Mesendoderm (in vitro differentiated cells): ENCODE measurements around the gene TPST2.

Source experiments
- DNase-seq: peaks from one replicate; pipeline ENCODE4 v3.0.0; 2013
- H2AK5ac ChIP-seq: 2 replicates; pipeline ENCODE4 v1.6.1; 2013; ENCODE audit warnings: low read length, inconsistent platforms
- H2BK120ac ChIP-seq: 2 replicates; pipeline ENCODE4 v1.6.1; 2013; ENCODE audit warnings: low read depth, mild to moderate bottlenecking, low read length, moderate library complexity, mixed read lengths
- H2BK15ac ChIP-seq: replicated peaks from 2 replicates; pipeline ENCODE4 v1.6.1; 2013; ENCODE audit warnings: low read depth, mild to moderate bottlenecking, moderate library complexity
- H2BK5ac ChIP-seq: 2 replicates; pipeline ENCODE4 v1.6.1; 2013; ENCODE audit warnings: low read length, inconsistent platforms
- H3K18ac ChIP-seq: 2 replicates; pipeline ENCODE4 v1.6.1; 2013; ENCODE audit warnings: mild to moderate bottlenecking, low read length, mixed read lengths
- H3K23ac ChIP-seq: one replicate; pipeline ENCODE4 v1.6.1; 2013; ENCODE audit warnings: low read length
- H3K27ac ChIP-seq: 2 replicates; pipeline ENCODE4 v1.5.1; 2013; ENCODE audit warnings: low read depth, mild to moderate bottlenecking, inconsistent platforms, low read length, moderate library complexity
- H3K27me3 ChIP-seq: 2 replicates; pipeline ENCODE4 v1.6.1; 2013; ENCODE audit warnings: low read length, control low read depth, mild to moderate bottlenecking, inconsistent platforms; ENCODE audit not compliant: insufficient read depth, poor library complexity
- H3K36me3 ChIP-seq: 2 replicates; pipeline ENCODE4 v1.6.1; 2013; ENCODE audit warnings: low read length, inconsistent platforms; ENCODE audit not compliant: control insufficient read depth, insufficient read depth
- H3K4ac ChIP-seq: one replicate; pipeline ENCODE4 v1.6.1; 2013; ENCODE audit warnings: low read depth, mild to moderate bottlenecking, low read length, moderate library complexity
- H3K4me1 ChIP-seq: 2 replicates; pipeline ENCODE4 v1.6.1; 2013; ENCODE audit warnings: low read depth, low read length, inconsistent platforms; ENCODE audit not compliant: control insufficient read depth
- H3K4me2 ChIP-seq: 2 replicates; pipeline ENCODE4 v1.6.1; 2013; ENCODE audit warnings: low read length
- H3K4me3 ChIP-seq: 2 replicates; pipeline ENCODE4 v1.5.1; 2013; ENCODE audit warnings: mild to moderate bottlenecking, low read length
- H3K56ac ChIP-seq: one replicate; pipeline ENCODE4 v1.6.1; 2013; ENCODE audit warnings: low read length
- H3K79me1 ChIP-seq: 2 replicates; pipeline ENCODE4 v1.6.1; 2013; ENCODE audit warnings: low read length, inconsistent platforms
- H3K79me2 ChIP-seq: 2 replicates; pipeline ENCODE4 v1.6.1; 2013; ENCODE audit warnings: mild to moderate bottlenecking, low read length; ENCODE audit not compliant: control insufficient read depth, insufficient read depth
- H3K9ac ChIP-seq: 2 replicates; pipeline ENCODE4 v1.6.1; 2013; ENCODE audit warnings: low read length, inconsistent platforms
- H4K5ac ChIP-seq: one replicate; pipeline ENCODE4 v1.6.1; 2013; ENCODE audit warnings: low read length
- H4K8ac ChIP-seq: one replicate; pipeline ENCODE4 v1.6.1; 2013; ENCODE audit warnings: low read depth, mild to moderate bottlenecking, control low read depth, low read length, moderate library complexity
- whole genome bisulfite sequencing: extraction: QIAGEN DNeasy Blood & Tissue Kit; methylation state at CpG from one replicate; pipeline ENCODE4 v1.1.7; 2013; ENCODE audit warnings: low lambda C conversion rate, missing lambda C conversion rate; ENCODE audit not compliant: insufficient coverage; ENCODE audit errors: extremely low coverage; 5-methylcytosine and 5-hydroxymethylcytosine counted together

TPST2 gene

GRCh38 chr22:26558248-26558895 is 31.6 kb downstream of the TPST2 start:
- H2BK120ac ChIP-seq: no peak overlapping the region
- peaks cover 78% of the 10 kb centered on the region for H3K79me2 ChIP-seq
- no peak overlapping the region for H2AK5ac ChIP-seq
- no peaks in the 10 kb centered on the region for H3K27me3 ChIP-seq
- peaks cover 9% of the 10 kb centered on the region for H3K4me1 ChIP-seq
- no peak overlapping the region for H3K4me2 ChIP-seq
- no peak overlapping the region for H3K23ac ChIP-seq
- H3K4ac ChIP-seq: no peak overlapping the region
- no peak overlapping the region for H4K5ac ChIP-seq
- no peaks in the 10 kb centered on the region for H3K36me3 ChIP-seq
- no peak overlapping the region for H3K27ac ChIP-seq
- H2BK5ac ChIP-seq: no peak overlapping the region
- no peak for DNase-seq
- H2BK15ac ChIP-seq: no peak overlapping the region
- H3K56ac ChIP-seq: peak overlapping the region; percentile 40
- no peak overlapping the region for H3K4me3 ChIP-seq
- H3K79me1 ChIP-seq: peaks cover 24% of the 10 kb centered on the region
- no peak overlapping the region for H4K8ac ChIP-seq
- no peak overlapping the region for H3K9ac ChIP-seq
- no CpG with 5 or more reads among the region's 3 CpGs for WGBS
- no peak overlapping the region for H3K18ac ChIP-seq

GRCh38 chr22:26556904-26557303 is 33.0 kb downstream of the TPST2 start:
- Histone ChIP-seq H3K36me3 (no peaks in the 10 kb centered on the region), H2AK5ac (no peak overlapping the region), H3K56ac (no peak overlapping the region), H2BK5ac (no peak overlapping the region), H3K27ac (no peak overlapping the region), H3K4me1 (peaks cover 9% of the 10 kb centered on the region), H3K27me3 (no peaks in the 10 kb centered on the region), H3K79me1 (peaks cover 30% of the 10 kb centered on the region), H2BK15ac (no peak overlapping the region), H4K5ac (no peak overlapping the region), H3K9ac (no peak overlapping the region), H4K8ac (no peak overlapping the region), H3K4me2 (no peak overlapping the region), H3K79me2 (peaks cover 78% of the 10 kb centered on the region), H3K4me3 (no peak overlapping the region), H3K23ac (no peak overlapping the region), H3K18ac (no peak overlapping the region), H2BK120ac (no peak overlapping the region), H3K4ac (no peak overlapping the region)
- DNase-seq: no peak
- no CpG with 5 or more reads among the region's 5 CpGs for WGBS

GRCh38 chr22:26555478-26555877 is 34.5 kb downstream of the TPST2 start:
- H3K79me1 ChIP-seq: peaks cover 28% of the 10 kb centered on the region
- H3K36me3 ChIP-seq: no peaks in the 10 kb centered on the region
- H4K8ac ChIP-seq: no peak overlapping the region
- no peaks in the 10 kb centered on the region for H3K27me3 ChIP-seq
- WGBS: no CpG with 5 or more reads among the region's 11 CpGs
- no peak overlapping the region for H3K4me3 ChIP-seq
- H2BK120ac ChIP-seq: no peak overlapping the region
- no peak overlapping the region for H3K9ac ChIP-seq
- no peak for DNase-seq
- H3K4me2 ChIP-seq: no peak overlapping the region
- no peak overlapping the region for H3K23ac ChIP-seq
- H3K27ac ChIP-seq: no peak overlapping the region
- H3K56ac ChIP-seq: no peak overlapping the region
- no peak overlapping the region for H3K18ac ChIP-seq
- no peak overlapping the region for H2AK5ac ChIP-seq
- H2BK5ac ChIP-seq: no peak overlapping the region
- peaks cover 11% of the 10 kb centered on the region for H3K4me1 ChIP-seq
- no peak overlapping the region for H3K4ac ChIP-seq
- peaks cover 81% of the 10 kb centered on the region for H3K79me2 ChIP-seq
- H4K5ac ChIP-seq: no peak overlapping the region
- H2BK15ac ChIP-seq: no peak overlapping the region

GRCh38 chr22:26554956-26555355 is 35.0 kb downstream of the TPST2 start:
- H3K79me2 ChIP-seq: peaks cover 79% of the 10 kb centered on the region
- H3K23ac ChIP-seq: no peak overlapping the region
- no peak overlapping the region for H4K8ac ChIP-seq
- peaks cover 10% of the 10 kb centered on the region for H3K4me1 ChIP-seq
- no peak overlapping the region for H3K4me3 ChIP-seq
- peak; percentile 53 for DNase-seq
- WGBS: no CpG with 5 or more reads among the region's 6 CpGs
- no peak overlapping the region for H3K4me2 ChIP-seq
- H2BK120ac ChIP-seq: no peak overlapping the region
- no peak overlapping the region for H3K9ac ChIP-seq
- H3K79me1 ChIP-seq: peaks cover 28% of the 10 kb centered on the region
- H3K36me3 ChIP-seq: no peaks in the 10 kb centered on the region
- H4K5ac ChIP-seq: no peak overlapping the region
- H2AK5ac ChIP-seq: no peak overlapping the region
- H3K27me3 ChIP-seq: no peaks in the 10 kb centered on the region
- no peak overlapping the region for H3K56ac ChIP-seq
- H3K4ac ChIP-seq: no peak overlapping the region
- H2BK15ac ChIP-seq: no peak overlapping the region
- H2BK5ac ChIP-seq: no peak overlapping the region
- no peak overlapping the region for H3K18ac ChIP-seq
- H3K27ac ChIP-seq: peak overlapping the region; percentile 4

- Histone ChIP-seq H3K4me3 (no peak overlapping the region), H3K23ac (no peak overlapping the region), H3K4ac (no peak overlapping the region), H3K27me3 (no peaks in the 10 kb centered on the region), H3K79me1 (peaks cover 32% of the 10 kb centered on the region), H2BK15ac (no peak overlapping the region), H3K27ac (no peak overlapping the region), H3K4me1 (peaks cover 10% of the 10 kb centered on the region), H2BK120ac (no peak overlapping the region), H4K5ac (no peak overlapping the region), H2AK5ac (no peak overlapping the region), H3K36me3 (no peaks in the 10 kb centered on the region), H2BK5ac (no peak overlapping the region), H4K8ac (no peak overlapping the region), H3K18ac (no peak overlapping the region), H3K4me2 (no peak overlapping the region), H3K56ac (no peak overlapping the region), H3K9ac (no peak overlapping the region), H3K79me2 (peaks cover 69% of the 10 kb centered on the region)
- DNase-seq: no peak
- no CpG with 5 or more reads among the region's 7 CpGs for WGBS
These were observed 36.7 kb downstream of the TPST2 start for GRCh38 chr22:26553056-26553752.
